T47D (cell line): ENCODE results near the gene AK9.

Experiments used
- DNase-seq, 2 experiments: peaks; one replicate each; pipeline versions ENCODE4 v3.0.0 to v3.0.0-alpha.2; 2011 to 2012; ENCODE audit warnings: low read depth in 1 of 2, low spot score in 1 of 2
- JUND ChIP-seq: IDR thresholded peaks from 2 replicates; pipeline ENCODE4 v1.6.1; 2012; ENCODE audit warnings: low read depth
- in situ Hi-C: cut with HindIII; loops from 2 replicates; pipeline ENCODE4 v1.10.0; 2016; ENCODE audit warnings: low sequenced_read_pairs, low pct_unique_long_range_greater_than_20kb

AK9 gene

GRCh38 chr6:109488001-109488400 lies 203.0 kb downstream of the AK9 start:
- in situ Hi-C loops, result no loop called here
- no peak for TF ChIP-seq JUND
- DNase-seq, result no peak

- in situ Hi-C loops, result no loop called here
- peak in 1 of 2 experiments; percentile 65 for DNase-seq
- no peak for TF ChIP-seq JUND
Measured at GRCh38 chr6:109486068-109486467, 204.9 kb downstream of the AK9 start.

GRCh38 chr6:109485266-109485935 lies 205.6 kb downstream of the AK9 start:
- no peak for DNase-seq
- TF ChIP-seq JUND, result no peak
- in situ Hi-C loops, result no loop called here

- TF ChIP-seq JUND, result no peak
- in situ Hi-C loops, result no loop called here
- no peak for DNase-seq
Measured at GRCh38 chr6:109484122-109484521, 206.9 kb downstream of the AK9 start.

GRCh38 chr6:109483735-109484057 lies 207.3 kb downstream of the AK9 start:
- in situ Hi-C loops, result no loop called here
- no peak for DNase-seq
- no peak for TF ChIP-seq JUND

- peak; percentile 68 to 91 for DNase-seq
- no peak for TF ChIP-seq JUND
- in situ Hi-C loops, result no loop called here
Measured at GRCh38 chr6:109482905-109483734, 207.9 kb downstream of the AK9 start, which contains the start of gene ZBTB24. Gene ZBTB24 (minus strand): TSS chr6:109483219. CDS start chr6:109482026, 1,193 bp downstream.

- no peak for TF ChIP-seq JUND
- in situ Hi-C loops, result no loop called here
- DNase-seq, result no peak
Measured at GRCh38 chr6:109480993-109481480, 210.0 kb downstream of the AK9 start.

- DNase-seq, result no peak
- in situ Hi-C loops, result no loop called here
- no peak for TF ChIP-seq JUND
Measured at GRCh38 chr6:109478841-109479624, 212.0 kb downstream of the AK9 start.

- no peak for TF ChIP-seq JUND
- no peak for DNase-seq
- in situ Hi-C loops, result no loop called here
Measured at GRCh38 chr6:109478222-109478805, 212.7 kb downstream of the AK9 start.

GRCh38 chr6:109477725-109478124 lies 213.3 kb downstream of the AK9 start:
- TF ChIP-seq JUND, result no peak
- in situ Hi-C loops, result no loop called here
- DNase-seq, result no peak

- in situ Hi-C loops, result no loop called here
- no peak for DNase-seq
- TF ChIP-seq JUND, result no peak
Measured at GRCh38 chr6:109477184-109477583, 213.8 kb downstream of the AK9 start.

- no peak for TF ChIP-seq JUND
- no peak for DNase-seq
- in situ Hi-C loops, result no loop called here
Measured at GRCh38 chr6:109475625-109476024, 215.4 kb downstream of the AK9 start.
